Neural progenitor cell (in vitro differentiated cells): Measurements from ENCODE around the gene PHC1. TPM values are rescaled to one million over a fixed set of nuclear protein-coding genes. Genes with fewer than 3 reads are reported as not detected.
A peak's percentile ranks its signal among the peaks of the same experiment; 100 is the strongest.

Source experiments
- DNase-seq: peaks from one replicate; pipeline ENCODE4 v3.0.0-alpha.2; 2016; ENCODE audit warnings: low spot score
- H2AFZ ChIP-seq: fragments of 200-600 bp; sonication (generic); replicated peaks from 2 replicates; pipeline ENCODE4 v1.6.1; 2016; ENCODE audit warnings: antibody characterized with exemption
- H3F3A ChIP-seq: fragments of 200-600 bp; sonication (generic); 2 replicates; pipeline ENCODE4 v1.6.1; 2016; ENCODE audit warnings: antibody characterized with exemption, low read depth
- H3K27ac ChIP-seq: fragments of 200-600 bp; sonication (generic); 2 replicates; pipeline ENCODE4 v1.5.1; 2016; ENCODE audit warnings: mild to moderate bottlenecking
- H3K27me3 ChIP-seq: fragments of 200-600 bp; sonication (generic); 2 replicates; pipeline ENCODE4 v1.6.1; 2016; ENCODE audit warnings: mild to moderate bottlenecking, moderate library complexity
- H3K36me3 ChIP-seq: fragments of 200-600 bp; sonication (generic); 2 replicates; pipeline ENCODE4 v1.5.1; 2016
- H3K4me1 ChIP-seq: fragments of 200-600 bp; sonication (generic); 2 replicates; pipeline ENCODE4 v1.6.1; 2016; ENCODE audit warnings: mixed run types
- H3K4me2 ChIP-seq: fragments of 200-600 bp; sonication (generic); 2 replicates; pipeline ENCODE4 v1.6.1; 2016
- H3K4me3 ChIP-seq: fragments of 200-600 bp; sonication (generic); 2 replicates; pipeline ENCODE4 v1.5.1; 2016
- H3K79me2 ChIP-seq: fragments of 200-600 bp; sonication (generic); 2 replicates; pipeline ENCODE4 v1.6.1; 2016; ENCODE audit warnings: low read depth
- H3K9ac ChIP-seq: fragments of 200-600 bp; sonication (generic); 2 replicates; pipeline ENCODE4 v1.6.1; 2016
- H3K9me3 ChIP-seq: fragments of 200-600 bp; sonication (generic); 2 replicates; pipeline ENCODE4 v1.5.1; 2016; ENCODE audit warnings: low read depth
- H4K20me1 ChIP-seq: fragments of 200-600 bp; sonication (generic); 2 replicates; pipeline ENCODE4 v1.6.1; 2016; ENCODE audit warnings: low read depth
- H3K27ac Mint-ChIP-seq: 3 replicates; pipeline ENCODE4 v1.8.0; 2021; ENCODE audit warnings: mixed read lengths
- H3K27me3 Mint-ChIP-seq: 2 replicates; pipeline ENCODE4 v1.8.0; 2022; ENCODE audit warnings: low read depth, mild to moderate bottlenecking, inconsistent platforms, moderate library complexity, mixed read lengths; ENCODE audit not compliant: insufficient read depth
- H3K36me3 Mint-ChIP-seq: 3 replicates; pipeline ENCODE4 v1.8.0; 2021; ENCODE audit warnings: mixed read lengths
- H3K4me1 Mint-ChIP-seq: 3 replicates; pipeline ENCODE4 v1.8.0; 2021; ENCODE audit warnings: mixed read lengths
- H3K4me3 Mint-ChIP-seq: 3 replicates; pipeline ENCODE4 v1.8.0; 2021; ENCODE audit warnings: mild to moderate bottlenecking, moderate library complexity, mixed read lengths
- H3K9me3 Mint-ChIP-seq: 3 replicates; pipeline ENCODE4 v1.8.0; 2020; ENCODE audit warnings: mixed read lengths
- CTCF ChIP-seq: fragments of 200-600 bp; sonication (generic); IDR thresholded peaks from 2 replicates; pipeline ENCODE4 v1.5.1; 2017; ENCODE audit warnings: antibody characterized with exemption, mild to moderate bottlenecking
- EZH2 ChIP-seq: fragments of 200-600 bp; sonication (generic); IDR thresholded peaks from 2 replicates; pipeline ENCODE4 v1.6.1; 2017; ENCODE audit warnings: antibody characterized with exemption, mild to moderate bottlenecking, moderate library complexity
- EZH2phosphoT487 ChIP-seq: fragments of 200-600 bp; sonication (generic); IDR thresholded peaks from 2 replicates; pipeline ENCODE4 v1.6.1; 2017; ENCODE audit warnings: antibody characterized with exemption
- total RNA-seq: library from RNA; depleted of rRNA; stranded (reverse); fragments of >200 nt; gene quantifications from 2 replicates; pipeline ENCODE4 v1.2.3, GENCODE V29; 2015; ENCODE audit warnings: low replicate concordance

PHC1 gene
- total RNA-seq, 1 donor from 2014 or later: 62.7 TPM

GRCh38 chr12:8949342-8950220 is 35.3 kb downstream of the PHC1 start, which contains the start of gene M6PR:
Gene M6PR (minus strand): TSS chr12:8949645. CDS start chr12:8946404, 3,241 bp downstream.
- no peaks in the 10 kb centered on the region for H3K9me3 ChIP-seq
- H2AFZ ChIP-seq: peak within 1 kb of the TSS; percentile 98
- H3K27ac ChIP-seq: peak within 1 kb of the TSS; percentile 100
- H3K79me2 ChIP-seq: peaks cover 57% of the 10 kb centered on the region
- Mint-ChIP-seq H3K4me3 (peak within 1 kb of the TSS; percentile 95), H3K27ac (peak within 1 kb of the TSS; percentile 96), H3K27me3 (no peaks in the 10 kb centered on the region), H3K4me1 (peaks cover 9% of the 10 kb centered on the region), H3K9me3 (peaks cover 5% of the 10 kb centered on the region), H3K36me3 (peaks cover 13% of the 10 kb centered on the region)
- peak; percentile 97 for DNase-seq
- peaks cover 17% of the 10 kb centered on the region for H3K4me1 ChIP-seq
- peak within 1 kb of the TSS; percentile 84 for H3K4me3 ChIP-seq
- no peaks in the 10 kb centered on the region for H3K27me3 ChIP-seq
- H3F3A ChIP-seq: peaks cover 20% of the 10 kb centered on the region
- peaks cover 31% of the 10 kb centered on the region for H4K20me1 ChIP-seq
- peak within 1 kb of the TSS; percentile 91 for H3K9ac ChIP-seq
- H3K36me3 ChIP-seq: no peaks in the 10 kb centered on the region
- TF ChIP-seq EZH2 (no peak), EZH2phosphoT487 (peak; percentile 37), CTCF (peak; percentile 55)
- peak within 1 kb of the TSS; percentile 89 for H3K4me2 ChIP-seq

- Mint-ChIP-seq H3K36me3 (peaks cover 13% of the 10 kb centered on the region), H3K27ac (peak overlapping the region; percentile 96), H3K4me3 (peak overlapping the region; percentile 95), H3K27me3 (no peaks in the 10 kb centered on the region), H3K9me3 (peaks cover 5% of the 10 kb centered on the region), H3K4me1 (peaks cover 9% of the 10 kb centered on the region)
- Histone ChIP-seq H3K4me1 (peaks cover 17% of the 10 kb centered on the region), H4K20me1 (peaks cover 31% of the 10 kb centered on the region), H3K9ac (peak overlapping the region; percentile 1), H3K36me3 (no peaks in the 10 kb centered on the region), H3K27me3 (no peaks in the 10 kb centered on the region), H3K27ac (peak overlapping the region; percentile 100), H3F3A (peaks cover 20% of the 10 kb centered on the region), H3K4me2 (peak overlapping the region; percentile 89), H2AFZ (peak overlapping the region; percentile 98), H3K9me3 (no peaks in the 10 kb centered on the region), H3K79me2 (peaks cover 51% of the 10 kb centered on the region), H3K4me3 (peak overlapping the region; percentile 84)
- TF ChIP-seq EZH2 (no peak), EZH2phosphoT487 (no peak), CTCF (no peak)
- no peak for DNase-seq
Measured at GRCh38 chr12:8950221-8950527, 35.9 kb downstream of the PHC1 start.

GRCh38 chr12:8950702-8951478 is 36.6 kb downstream of the PHC1 start:
- no peak overlapping the region for H3K27ac ChIP-seq
- no peaks in the 10 kb centered on the region for H3K9me3 ChIP-seq
- no peaks in the 10 kb centered on the region for H3K36me3 ChIP-seq
- TF ChIP-seq EZH2phosphoT487 (no peak), CTCF (no peak), EZH2 (no peak)
- peak overlapping the region; percentile 1 for H3K9ac ChIP-seq
- Mint-ChIP-seq H3K9me3 (peaks cover 5% of the 10 kb centered on the region), H3K36me3 (peaks cover 13% of the 10 kb centered on the region), H3K4me1 (peaks cover 9% of the 10 kb centered on the region), H3K27me3 (no peaks in the 10 kb centered on the region), H3K4me3 (peak overlapping the region; percentile 95), H3K27ac (peak overlapping the region; percentile 96)
- peaks cover 31% of the 10 kb centered on the region for H4K20me1 ChIP-seq
- peak overlapping the region; percentile 84 for H3K4me3 ChIP-seq
- peaks cover 17% of the 10 kb centered on the region for H3K4me1 ChIP-seq
- DNase-seq: no peak
- H3F3A ChIP-seq: peaks cover 20% of the 10 kb centered on the region
- peak overlapping the region; percentile 89 for H3K4me2 ChIP-seq
- peaks cover 44% of the 10 kb centered on the region for H3K79me2 ChIP-seq
- no peaks in the 10 kb centered on the region for H3K27me3 ChIP-seq
- H2AFZ ChIP-seq: peak overlapping the region; percentile 98
